MCF 10A (cell line): ENCODE results near the gene GUSB. TPM values are rescaled to one million over a fixed set of nuclear protein-coding genes. Genes with fewer than 3 reads are reported as not detected.

Experiments
- BruUV-seq: library from RNA; stranded (reverse); fragments of 400-500 nt; replicated peaks from 2 replicates; lab custom pipeline; 2021; lab: Mats Ljungman, UMichigan
- CTCF ChIA-PET: fragments of 300-600 bp; sonication (Branson Sonifier 250); formaldehyde crosslinking; extraction: SDS; loops from one replicate; lab custom pipeline; 2021; ENCODE audit warnings: antibody characterized with exemption, inconsistent platforms; lab: Yijun Ruan, JAX
- POLR2A ChIA-PET: fragments of 300-600, 350-650 bp; sonication (Branson Sonifier 250); formaldehyde crosslinking; extraction: SDS; loops from one replicate; lab custom pipeline; 2020; ENCODE audit warnings: antibody characterized with exemption, inconsistent platforms; lab: Yijun Ruan, JAX
- DNase-seq: peaks from one replicate; pipeline ENCODE4 v3.0.0-alpha.2; 2018; ENCODE audit not compliant: unreplicated experiment
- H3K27ac Mint-ChIP-seq: one replicate; pipeline ENCODE4 v1.8.0; 2022; ENCODE audit warnings: mild to moderate bottlenecking, low read depth, mixed read lengths; ENCODE audit not compliant: unreplicated experiment
- H3K27me3 Mint-ChIP-seq: one replicate; pipeline ENCODE4 v1.8.0; 2022; ENCODE audit warnings: mixed read lengths; ENCODE audit not compliant: insufficient read depth, unreplicated experiment
- H3K36me3 Mint-ChIP-seq: one replicate; pipeline ENCODE4 v1.8.0; 2022; ENCODE audit warnings: mild to moderate bottlenecking, moderate library complexity, mixed read lengths; ENCODE audit not compliant: insufficient read depth, unreplicated experiment
- H3K4me1 Mint-ChIP-seq: one replicate; pipeline ENCODE4 v1.8.0; 2022; ENCODE audit warnings: mixed read lengths; ENCODE audit not compliant: insufficient read depth, unreplicated experiment
- H3K4me3 Mint-ChIP-seq: one replicate; pipeline ENCODE4 v1.8.0; 2022; ENCODE audit warnings: mild to moderate bottlenecking, moderate library complexity, mixed read lengths; ENCODE audit not compliant: unreplicated experiment
- H3K9me3 Mint-ChIP-seq: one replicate; pipeline ENCODE4 v1.8.0; 2022; ENCODE audit warnings: mixed read lengths; ENCODE audit not compliant: unreplicated experiment
- intact Hi-C: fragments of 100-400 bp; cut with micrococcal nuclease; formaldehyde crosslinking; loops from 2 replicates; pipeline ENCODE4 v1.14.1; 2022
- total RNA-seq: library from RNA; stranded (reverse); gene quantifications from 2 replicates; pipeline ENCODE4 v1.2.3, GENCODE V29; 2022
- TF ChIP-seq, protein P1 (sequence below): fragments of 200-600 bp; IDR thresholded peaks from one replicate; pipeline ENCODE4 v1.8.0; 2022; ENCODE audit warnings: antibody characterized with exemption, mild to moderate bottlenecking; ENCODE audit not compliant: unreplicated experiment

GUSB gene
- total RNA-seq, 1 experiment from 2014 or later, result 35.0 TPM

GRCh38 chr7:65974191-65974801 lies 7.7 kb downstream of the GUSB start:
- Mint-ChIP-seq H3K4me1 (no peaks in the 10 kb centered on the region), H3K36me3 (peaks cover 49% of the 10 kb centered on the region), H3K27ac (no peak overlapping the region), H3K27me3 (no peaks in the 10 kb centered on the region), H3K9me3 (no peaks in the 10 kb centered on the region), H3K4me3 (no peak overlapping the region)
- DNase-seq, result no peak
- TF ChIP-seq, protein P1, sequence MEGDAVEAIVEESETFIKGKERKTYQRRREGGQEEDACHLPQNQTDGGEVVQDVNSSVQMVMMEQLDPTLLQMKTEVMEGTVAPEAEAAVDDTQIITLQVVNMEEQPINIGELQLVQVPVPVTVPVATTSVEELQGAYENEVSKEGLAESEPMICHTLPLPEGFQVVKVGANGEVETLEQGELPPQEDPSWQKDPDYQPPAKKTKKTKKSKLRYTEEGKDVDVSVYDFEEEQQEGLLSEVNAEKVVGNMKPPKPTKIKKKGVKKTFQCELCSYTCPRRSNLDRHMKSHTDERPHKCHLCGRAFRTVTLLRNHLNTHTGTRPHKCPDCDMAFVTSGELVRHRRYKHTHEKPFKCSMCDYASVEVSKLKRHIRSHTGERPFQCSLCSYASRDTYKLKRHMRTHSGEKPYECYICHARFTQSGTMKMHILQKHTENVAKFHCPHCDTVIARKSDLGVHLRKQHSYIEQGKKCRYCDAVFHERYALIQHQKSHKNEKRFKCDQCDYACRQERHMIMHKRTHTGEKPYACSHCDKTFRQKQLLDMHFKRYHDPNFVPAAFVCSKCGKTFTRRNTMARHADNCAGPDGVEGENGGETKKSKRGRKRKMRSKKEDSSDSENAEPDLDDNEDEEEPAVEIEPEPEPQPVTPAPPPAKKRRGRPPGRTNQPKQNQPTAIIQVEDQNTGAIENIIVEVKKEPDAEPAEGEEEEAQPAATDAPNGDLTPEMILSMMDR, result no peak
- intact Hi-C loops, result no loop called here
- CTCF ChIA-PET, result no interaction called here
- BruUV-seq, result no TSS peak
- POLR2A ChIA-PET, result no interaction called here

GRCh38 chr7:65972976-65973375 lies 9.0 kb downstream of the GUSB start:
- POLR2A ChIA-PET, result no interaction called here
- Mint-ChIP-seq H3K9me3 (no peaks in the 10 kb centered on the region), H3K36me3 (peaks cover 56% of the 10 kb centered on the region), H3K27me3 (no peaks in the 10 kb centered on the region), H3K4me3 (no peak overlapping the region), H3K4me1 (no peaks in the 10 kb centered on the region), H3K27ac (no peak overlapping the region)
- BruUV-seq, result no TSS peak
- intact Hi-C loops, result no loop called here
- CTCF ChIA-PET, result no interaction called here
- no peak for DNase-seq
- TF ChIP-seq, protein P1, result no peak

- intact Hi-C loops, result no loop called here
- Mint-ChIP-seq H3K36me3 (peaks cover 73% of the 10 kb centered on the region), H3K4me3 (no peak overlapping the region)
Measured at GRCh38 chr7:65971021-65971420, 11.0 kb downstream of the GUSB start.

More at GRCh38 chr7:65971021-65971420, 11.0 kb downstream of the GUSB start:
- TF ChIP-seq, protein P1, result no peak
- no peaks in the 10 kb centered on the region for H3K9me3 Mint-ChIP-seq
- DNase-seq, result no peak
- no peaks in the 10 kb centered on the region for H3K27me3 Mint-ChIP-seq
- ChIA-PET POLR2A (no interaction called here), CTCF (no interaction called here)
- no peaks in the 10 kb centered on the region for H3K4me1 Mint-ChIP-seq
- no peak overlapping the region for H3K27ac Mint-ChIP-seq
- no TSS peak for BruUV-seq
